HepG2 (cell line): ENCODE data around the gene PRDX6. TPM values are rescaled to one million over a fixed set of nuclear protein-coding genes. Genes with fewer than 3 reads are reported as not detected.
A peak's percentile ranks its signal among the peaks of the same experiment; 100 is the strongest.
"Not testable (repeated sequence)": the region's sequence is repeated elsewhere in the genome, so short reads cannot be mapped to it uniquely, and the experiment has no call there.

Experiments
- ATAC-seq: fragments of 200-7000 bp; cut with Tn5 transposase; 3 replicates; pipeline ENCODE4 v1.9.1; 2020; ENCODE audit warnings: mild to moderate bottlenecking, moderate library complexity
- BruUV-seq: library from RNA; stranded (reverse); fragments of 400-500 nt; replicated peaks from 2 replicates; lab custom pipeline; 2021; lab: Mats Ljungman, UMichigan
- CTCF ChIA-PET: fragments of 300-600 bp; formaldehyde crosslinking; extraction: SDS; loops from one replicate; lab custom pipeline; 2021; ENCODE audit warnings: low total read pairs, inconsistent platforms, low intra/inter-chr PET ratio; lab: Yijun Ruan, JAX
- POLR2A ChIA-PET: fragments of 350-600 bp; sonication (Branson Sonifier 250); formaldehyde crosslinking; loops from one replicate; lab custom pipeline; 2020; ENCODE audit warnings: antibody characterized with exemption, inconsistent platforms; lab: Yijun Ruan, JAX
- DNase-seq: peaks from one replicate; pipeline ENCODE4 v3.0.0-alpha.2; 2015; ENCODE audit warnings: low spot score
- FAIRE-seq: peaks from 3 replicates; lab custom pipeline; 2011; peaks lifted over from hg19 to GRCh38; lab: Jason Lieb, UNC
- H2AFZ ChIP-seq: one replicate; pipeline ENCODE4 v1.6.1; 2011; ENCODE audit warnings: low read length, inconsistent platforms
- H3K27ac ChIP-seq: fragments of 300-600 bp; 3 replicates; pipeline ENCODE4 v1.8.0; 2011; ENCODE audit warnings: mixed run types, mild to moderate bottlenecking, mixed read lengths, low read length, inconsistent platforms; ENCODE audit not compliant: insufficient read depth; ENCODE audit errors: extremely low read length
- H3K27me3 ChIP-seq, 2 experiments: fragments of 200-600 bp in 1 of 2; 2 replicates in 1 of 2; 3 replicates in 1 of 2; pipeline versions ENCODE4 v1.6.0 to v1.8.0; 2011; ENCODE audit warnings: low read length in 2 of 2, mild to moderate bottlenecking in 2 of 2, moderate library complexity in 2 of 2, inconsistent platforms in 1 of 2; ENCODE audit not compliant: insufficient read depth in 2 of 2, control insufficient read depth in 1 of 2
- H3K36me3 ChIP-seq, 2 experiments: fragments of 200-600 bp in 1 of 2; replicated peaks in 1 of 2; 2 replicates in 1 of 2; 3 replicates in 1 of 2; pipeline versions ENCODE4 v1.5.1 to v1.8.0; 2011; ENCODE audit warnings: low read length in 2 of 2, inconsistent platforms in 1 of 2; ENCODE audit not compliant: insufficient read depth in 2 of 2, control insufficient read depth in 1 of 2
- H3K4me1 ChIP-seq: 2 replicates; pipeline ENCODE4 v1.5.1; 2012; ENCODE audit warnings: low read length, inconsistent platforms; ENCODE audit not compliant: insufficient read depth
- H3K4me2 ChIP-seq: 2 replicates; pipeline ENCODE4 v1.6.0; 2011; ENCODE audit warnings: low read depth, low read length, inconsistent platforms
- H3K4me3 ChIP-seq, 3 experiments: fragments of 200-600 bp in 1 of 3; sonication (generic), shearing (Covaris generic) in 1 of 3; replicated peaks in 1 of 3; 2 replicates each; pipeline ENCODE4 v1.5.1; 2011 to 2016; ENCODE audit warnings: low read length in 3 of 3, inconsistent platforms in 2 of 3, low read depth in 2 of 3, mild to moderate bottlenecking in 2 of 3, control low read depth in 1 of 3, mixed read lengths in 1 of 3; ENCODE audit not compliant: insufficient read depth in 1 of 3
- H3K79me2 ChIP-seq: one replicate; pipeline ENCODE4 v1.6.1; 2011; ENCODE audit warnings: low read length, inconsistent platforms; ENCODE audit not compliant: insufficient read depth
- H3K9ac ChIP-seq: 2 replicates; pipeline ENCODE4 v1.6.0; 2011; ENCODE audit warnings: mild to moderate bottlenecking, low read depth, low read length, inconsistent platforms; ENCODE audit not compliant: insufficient read depth
- H3K9me3 ChIP-seq: 2 replicates; pipeline ENCODE4 v1.5.1; 2012; ENCODE audit warnings: mild to moderate bottlenecking, low read length
- H4K20me1 ChIP-seq: 2 replicates; pipeline ENCODE4 v1.6.0; 2011; ENCODE audit warnings: inconsistent platforms, mild to moderate bottlenecking, low read length, moderate library complexity; ENCODE audit not compliant: insufficient read depth
- ZNF761 ChIP-seq: sonication (generic); formaldehyde crosslinking; conservative IDR thresholded peaks from 2 replicates; pipeline ENCODE4 v1.4.0; 2020; ENCODE audit warnings: mild to moderate bottlenecking, missing genetic modification reagents
- WGBS: methylation state at CpG from one replicate; pipeline ENCODE4 v1.1.6; 2017; ENCODE audit warnings: low lambda C conversion rate; 5-methylcytosine and 5-hydroxymethylcytosine counted together
- in situ Hi-C: cut with HindIII; loops from 2 replicates; pipeline ENCODE4 v1.10.0; 2017; ENCODE audit warnings: low pct_unique_long_range_greater_than_20kb; ENCODE audit not compliant: extremely low pct_ligation_motif_present
- intact Hi-C: fragments of 100-400 bp; cut with micrococcal nuclease; formaldehyde crosslinking; loops from one replicate; pipeline ENCODE4 v1.10.0; 2022; ENCODE audit not compliant: unreplicated experiment
- polyA plus RNA-seq, 8 experiments: library from polyadenylated mRNA; depleted of rRNA in 3 of 8; stranded (reverse) in 7 of 8; unstranded in 1 of 8; fragments of >200 nt; fragmentation: Illumina TruSeq in 4 of 8; extraction: Trizol in 4 of 8; gene quantifications; 2 replicates each; pipeline versions ENCODE4 v1.2.1 to v1.2.3, GENCODE V29; 2011 to 2016; ENCODE audit warnings: low read depth in 4 of 8, missing spikeins in 1 of 8, mixed read lengths in 1 of 8; ENCODE audit not compliant: insufficient read depth in 1 of 8
- total RNA-seq, 5 experiments: library from RNA; depleted of rRNA; stranded (reverse); fragments of >200 nt; fragmentation: Illumina TruSeq; extraction: Trizol; gene quantifications; 2 replicates each; pipeline ENCODE4 v1.2.3, GENCODE V29; 2016; ENCODE audit warnings: low read depth in 1 of 5
- TF ChIP-seq, protein P1 (sequence below), 2 experiments: fragments of 450-650 bp in 1 of 2; sonication (generic) in 1 of 2; formaldehyde crosslinking in 1 of 2; IDR thresholded peaks; 2 replicates each; pipeline versions ENCODE4 v1.6.1 to v1.8.0; 2016 to 2022; ENCODE audit warnings: antibody characterized with exemption in 1 of 2, mild to moderate bottlenecking in 1 of 2, missing genetic modification reagents in 1 of 2

PRDX6 gene
- total and polyA plus RNA-seq, 2 of the 13 experiments (the other 11 are each of a cell fraction or from before 2014, with no cell fraction given): 224 to 309 TPM

DNA sequence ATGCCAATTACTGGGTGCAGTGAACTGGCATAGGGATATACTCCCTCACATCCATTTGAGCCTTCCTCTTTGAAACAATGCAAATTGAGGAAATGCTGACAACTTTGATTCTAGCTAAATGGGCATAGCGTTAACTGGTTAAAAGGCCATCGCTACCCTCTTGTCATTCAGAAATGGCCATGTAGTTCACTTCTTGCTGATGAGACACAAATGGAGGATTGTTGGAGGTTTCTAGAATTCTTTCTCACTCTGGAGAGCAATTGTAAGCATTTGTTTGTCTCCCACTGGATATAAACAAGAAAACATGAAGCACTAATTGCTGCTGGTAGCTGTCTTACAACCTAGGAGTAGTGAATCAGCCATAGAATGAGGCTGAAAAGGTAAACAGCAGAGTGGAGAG is 14.4 kb downstream of the PRDX6 start (continued):
- TF ChIP-seq, protein P1, sequence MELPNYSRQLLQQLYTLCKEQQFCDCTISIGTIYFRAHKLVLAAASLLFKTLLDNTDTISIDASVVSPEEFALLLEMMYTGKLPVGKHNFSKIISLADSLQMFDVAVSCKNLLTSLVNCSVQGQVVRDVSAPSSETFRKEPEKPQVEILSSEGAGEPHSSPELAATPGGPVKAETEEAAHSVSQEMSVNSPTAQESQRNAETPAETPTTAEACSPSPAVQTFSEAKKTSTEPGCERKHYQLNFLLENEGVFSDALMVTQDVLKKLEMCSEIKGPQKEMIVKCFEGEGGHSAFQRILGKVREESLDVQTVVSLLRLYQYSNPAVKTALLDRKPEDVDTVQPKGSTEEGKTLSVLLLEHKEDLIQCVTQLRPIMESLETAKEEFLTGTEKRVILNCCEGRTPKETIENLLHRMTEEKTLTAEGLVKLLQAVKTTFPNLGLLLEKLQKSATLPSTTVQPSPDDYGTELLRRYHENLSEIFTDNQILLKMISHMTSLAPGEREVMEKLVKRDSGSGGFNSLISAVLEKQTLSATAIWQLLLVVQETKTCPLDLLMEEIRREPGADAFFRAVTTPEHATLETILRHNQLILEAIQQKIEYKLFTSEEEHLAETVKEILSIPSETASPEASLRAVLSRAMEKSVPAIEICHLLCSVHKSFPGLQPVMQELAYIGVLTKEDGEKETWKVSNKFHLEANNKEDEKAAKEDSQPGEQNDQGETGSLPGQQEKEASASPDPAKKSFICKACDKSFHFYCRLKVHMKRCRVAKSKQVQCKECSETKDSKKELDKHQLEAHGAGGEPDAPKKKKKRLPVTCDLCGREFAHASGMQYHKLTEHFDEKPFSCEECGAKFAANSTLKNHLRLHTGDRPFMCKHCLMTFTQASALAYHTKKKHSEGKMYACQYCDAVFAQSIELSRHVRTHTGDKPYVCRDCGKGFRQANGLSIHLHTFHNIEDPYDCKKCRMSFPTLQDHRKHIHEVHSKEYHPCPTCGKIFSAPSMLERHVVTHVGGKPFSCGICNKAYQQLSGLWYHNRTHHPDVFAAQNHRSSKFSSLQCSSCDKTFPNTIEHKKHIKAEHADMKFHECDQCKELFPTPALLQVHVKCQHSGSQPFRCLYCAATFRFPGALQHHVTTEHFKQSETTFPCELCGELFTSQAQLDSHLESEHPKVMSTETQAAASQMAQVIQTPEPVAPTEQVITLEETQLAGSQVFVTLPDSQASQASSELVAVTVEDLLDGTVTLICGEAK (IDR thresholded peaks at IDR 0.05): no peak
- TF ChIP-seq, protein P1 (CRISPR knock-in tag; IDR thresholded peaks at IDR 0.05): no peak

DNA sequence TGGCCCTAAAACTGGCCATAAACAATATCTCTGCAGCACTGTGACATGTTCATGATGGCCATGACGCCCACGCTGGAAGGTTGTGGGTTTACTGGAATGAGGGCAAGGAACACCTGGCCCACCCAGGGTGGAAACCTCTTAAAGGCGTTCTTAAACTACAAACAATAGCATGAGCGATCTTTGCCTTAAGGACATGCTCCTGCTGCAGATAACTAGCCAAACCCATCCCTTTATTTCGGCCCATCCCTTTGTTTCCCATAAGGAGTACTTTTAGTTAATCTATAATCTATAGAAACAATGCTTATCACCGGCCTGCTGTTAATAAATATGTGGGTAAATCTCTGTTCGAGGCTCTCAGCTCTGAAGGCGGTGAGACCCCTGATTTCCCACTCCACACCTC is 16.0 kb downstream of the PRDX6 start:
- H3K79me2 ChIP-seq, ATAC-seq, H3K9ac ChIP-seq, H3K27ac ChIP-seq, H3K4me3 ChIP-seq, H3K27me3 ChIP-seq, in situ Hi-C loops, H2AFZ ChIP-seq, H4K20me1 ChIP-seq, BruUV-seq, DNase-seq, intact Hi-C loops, CTCF ChIA-PET, FAIRE-seq, H3K36me3 ChIP-seq, POLR2A ChIA-PET, H3K9me3 ChIP-seq: not testable (repeated sequence)
- Histone ChIP-seq H3K4me1 (peaks cover 11% of the 10 kb centered on the region), H3K4me2 (peak overlapping the region; percentile 12; the same call in 1 of the 2 replicates)
- 58% methylated on average over 8 of the region's 8 CpGs for WGBS
- TF ChIP-seq ZNF761 (CRISPR knock-in tag): peak; percentile 99
